Ishikawa (cell line): ENCODE results near the gene SLC26A11.

Source experiments
- CEBPB ChIP-seq: IDR thresholded peaks from 2 replicates; pipeline ENCODE4 v1.6.1; 2012
- EGR1 ChIP-seq: IDR thresholded peaks from 2 replicates; pipeline ENCODE4 v1.6.1; 2012
- FOXM1 ChIP-seq: IDR thresholded peaks from 2 replicates; pipeline ENCODE4 v1.6.1; 2012; ENCODE audit warnings: low read depth, borderline replicate concordance
- RAD21 ChIP-seq: IDR thresholded peaks from 2 replicates; pipeline ENCODE4 v1.6.1; 2012; ENCODE audit warnings: low read depth
- YY1 ChIP-seq: IDR thresholded peaks from 2 replicates; pipeline ENCODE4 v1.6.1; 2012; ENCODE audit warnings: low read depth
- ZBTB7A ChIP-seq: IDR thresholded peaks from 2 replicates; pipeline ENCODE4 v1.6.1; 2012; ENCODE audit warnings: low read depth

GRCh38 chr17:80245566-80246265 is 25.5 kb downstream of the SLC26A11 start:
- TF ChIP-seq RAD21 (no peak), YY1 (no peak), ZBTB7A (no peak), FOXM1 (no peak), CEBPB (no peak), EGR1 (no peak)
